BLaER1 treated with 17β-estradiol and CSF1 and Interleukin-3, amounts not matched to agents 10 nM and 100 nM (cell line): Measurements from ENCODE around the gene GCHFR.
A peak's percentile ranks its signal among the peaks of the same experiment; 100 is the strongest.

Source experiments
- H3K27ac ChIP-seq, 11 experiments: shearing (Covaris generic); formaldehyde crosslinking; 2 replicates each; pipeline ENCODE4 v1.8.1; 2022
- H3K27me3 ChIP-seq, 11 experiments: shearing (Covaris generic); formaldehyde crosslinking; 2 replicates each; pipeline ENCODE4 v1.8.1; 2022
- H3K36me3 ChIP-seq, 11 experiments: shearing (Covaris generic); formaldehyde crosslinking; 2 replicates each; pipeline ENCODE4 v1.8.1; 2022
- H3K4me1 ChIP-seq, 10 experiments: shearing (Covaris generic); formaldehyde crosslinking; 2 replicates each; pipeline ENCODE4 v1.8.1; 2022
- H3K4me2 ChIP-seq, 11 experiments: shearing (Covaris generic); formaldehyde crosslinking; 2 replicates each; pipeline ENCODE4 v1.8.1; 2022
- H3K4me3 ChIP-seq, 10 experiments: shearing (Covaris generic); formaldehyde crosslinking; 2 replicates each; pipeline ENCODE4 v1.8.1; 2022
- H3K9ac ChIP-seq, 11 experiments: shearing (Covaris generic); formaldehyde crosslinking; 2 replicates each; pipeline ENCODE4 v1.8.1; 2022
- H3K9me3 ChIP-seq, 11 experiments: shearing (Covaris generic); formaldehyde crosslinking; replicated peaks in 1 of 11; 2 replicates each; pipeline ENCODE4 v1.8.1; 2022
- H4K20me1 ChIP-seq, 11 experiments: shearing (Covaris generic); formaldehyde crosslinking; 2 replicates each; pipeline ENCODE4 v1.8.1; 2022
- Cebpa-rat ChIP-seq, 11 experiments: shearing (Covaris generic); IDR thresholded peaks; 2 replicates each; pipeline ENCODE4 v1.8.1; 2022

The GCHFR gene

GRCh38 chr15:40768521-40769273 is 4.8 kb downstream of the GCHFR start:
- H3K9ac ChIP-seq = peak overlapping the region; percentile 11 to 87 (median 64); a peak in 21 of 22 replicates
- no peak for TF ChIP-seq Cebpa-rat (IDR thresholded peaks at IDR 0.05)
- H3K9me3 ChIP-seq = no peaks in the 10 kb centered on the region
- peak overlapping the region in 8 of 10 experiments; percentile 37 to 55 (median 42); a peak in 16 of 20 replicates for H3K4me3 ChIP-seq
- peaks cover 4 to 28% (median 10%) of the 10 kb centered on the region in 11 experiments; a peak in 20 of 22 replicates for H3K36me3 ChIP-seq
- H3K27me3 ChIP-seq = peaks cover 0 to 13% (median 4%) of the 10 kb centered on the region in 11 experiments; a peak in 7 of 22 replicates
- peaks cover 87 to 100% (median 98%) of the 10 kb centered on the region in 10 experiments for H3K4me1 ChIP-seq
- H4K20me1 ChIP-seq = peaks cover 10 to 86% (median 52%) of the 10 kb centered on the region in 11 experiments; a peak in 16 of 22 replicates
- peak overlapping the region; percentile 90 to 100 (median 99) for H3K4me2 ChIP-seq
- peak overlapping the region in 9 of 11 experiments; percentile 47 to 97 (median 69); a peak in 19 of 22 replicates for H3K27ac ChIP-seq

- Histone ChIP-seq H3K27me3 (peaks cover 0 to 5% (median 0%) of the 10 kb centered on the region in 11 experiments; a peak in 4 of 22 replicates), H3K9ac (peak within 1 kb of the TSS; percentile 11 to 87 (median 64); a peak in 21 of 22 replicates), H4K20me1 (peaks cover 10 to 94% (median 52%) of the 10 kb centered on the region in 11 experiments; a peak in 16 of 22 replicates), H3K4me2 (peak within 1 kb of the TSS; percentile 90 to 100 (median 99)), H3K4me1 (peaks cover 83 to 98% (median 91%) of the 10 kb centered on the region in 10 experiments), H3K27ac (peak within 1 kb of the TSS in 10 of 11 experiments; percentile 3 to 97 (median 68); a peak in 20 of 22 replicates), H3K9me3 (no peaks in the 10 kb centered on the region), H3K36me3 (peaks cover 11 to 37% (median 18%) of the 10 kb centered on the region in 11 experiments; a peak in 20 of 22 replicates), H3K4me3 (peak within 1 kb of the TSS in 9 of 10 experiments; percentile 9 to 55 (median 42); a peak in 16 of 20 replicates)
- TF ChIP-seq Cebpa-rat (IDR thresholded peaks at IDR 0.05) = peak in 4 of 11 experiments; percentile 58 to 93 (median 72); a peak in 8 of 22 replicates
These were observed 5.6 kb downstream of the GCHFR start, which contains the start of gene C15orf62 for GRCh38 chr15:40769274-40770146. C15orf62 (plus strand) TSS chr15:40769980; CDS start chr15:40770496, 516 bp downstream.

GRCh38 chr15:40770147-40770721 is 6.4 kb downstream of the GCHFR start:
- H3K4me2 ChIP-seq = peak overlapping the region; percentile 90 to 100 (median 99)
- no peaks in the 10 kb centered on the region for H3K27me3 ChIP-seq
- H3K9ac ChIP-seq = peak overlapping the region; percentile 11 to 87 (median 64); a peak in 19 of 22 replicates
- H3K4me1 ChIP-seq = peaks cover 76 to 98% (median 87%) of the 10 kb centered on the region in 10 experiments
- H3K9me3 ChIP-seq = no peaks in the 10 kb centered on the region
- H3K27ac ChIP-seq = peak overlapping the region in 10 of 11 experiments; percentile 3 to 97 (median 68); a peak in 19 of 22 replicates
- TF ChIP-seq Cebpa-rat (IDR thresholded peaks at IDR 0.05) = no peak
- peaks cover 18 to 44% (median 26%) of the 10 kb centered on the region in 11 experiments; a peak in 21 of 22 replicates for H3K36me3 ChIP-seq
- H4K20me1 ChIP-seq = peaks cover 10 to 97% (median 52%) of the 10 kb centered on the region in 11 experiments; a peak in 16 of 22 replicates
- H3K4me3 ChIP-seq = peak overlapping the region in 9 of 10 experiments; percentile 9 to 55 (median 41); a peak in 13 of 20 replicates

GRCh38 chr15:40771242-40771641 is 7.4 kb downstream of the GCHFR start:
- Histone ChIP-seq H3K27me3 (no peaks in the 10 kb centered on the region), H3K36me3 (peaks cover 28 to 54% (median 36%) of the 10 kb centered on the region in 11 experiments; a peak in 21 of 22 replicates), H3K4me2 (peak overlapping the region; percentile 90 to 100 (median 99)), H3K9ac (peak overlapping the region in 7 of 11 experiments; percentile 18 to 87 (median 79); a peak in 10 of 22 replicates), H3K4me1 (peaks cover 66 to 98% (median 85%) of the 10 kb centered on the region in 10 experiments), H4K20me1 (peaks cover 6 to 97% (median 52%) of the 10 kb centered on the region in 11 experiments; a peak in 16 of 22 replicates), H3K4me3 (peak overlapping the region in 3 of 10 experiments; percentile 36 to 54 (median 54); a peak in 4 of 20 replicates), H3K27ac (peak overlapping the region in 5 of 11 experiments; percentile 65 to 97 (median 92); a peak in 9 of 22 replicates), H3K9me3 (no peaks in the 10 kb centered on the region)
- no peak for TF ChIP-seq Cebpa-rat (IDR thresholded peaks at IDR 0.05)

- H3K36me3 ChIP-seq = peaks cover 34 to 59% (median 41%) of the 10 kb centered on the region in 11 experiments; a peak in 21 of 22 replicates
- H3K4me3 ChIP-seq = 0 out of 20 replicates have a peak overlapping the region, but pooled peaks of 1 of the 10 experiments have one; percentile 10
- no peaks in the 10 kb centered on the region for H3K9me3 ChIP-seq
- H3K27ac ChIP-seq = peak overlapping the region in 4 of 11 experiments; percentile 37 to 97 (median 92); a peak in 6 of 22 replicates
- H3K9ac ChIP-seq = peak overlapping the region in 5 of 11 experiments; percentile 21 to 87 (median 56); a peak in 8 of 22 replicates
- peak overlapping the region; percentile 90 to 100 (median 99) for H3K4me2 ChIP-seq
- H4K20me1 ChIP-seq = peaks cover 5 to 90% (median 51%) of the 10 kb centered on the region in 11 experiments; a peak in 16 of 22 replicates
- peaks cover 73 to 98% (median 85%) of the 10 kb centered on the region in 10 experiments for H3K4me1 ChIP-seq
- TF ChIP-seq Cebpa-rat (IDR thresholded peaks at IDR 0.05) = no peak
- H3K27me3 ChIP-seq = no peaks in the 10 kb centered on the region
These were observed 8.1 kb downstream of the GCHFR start for GRCh38 chr15:40772014-40772413.

- peaks cover 5 to 75% (median 36%) of the 10 kb centered on the region in 11 experiments; a peak in 16 of 22 replicates for H4K20me1 ChIP-seq
- H3K36me3 ChIP-seq = peaks cover 44 to 68% (median 55%) of the 10 kb centered on the region in 11 experiments
- H3K9ac ChIP-seq = no peak overlapping the region
- H3K27me3 ChIP-seq = no peaks in the 10 kb centered on the region
- no peak for TF ChIP-seq Cebpa-rat (IDR thresholded peaks at IDR 0.05)
- no peak overlapping the region; a peak in 1 of 22 replicates for H3K27ac ChIP-seq
- H3K4me2 ChIP-seq = peak overlapping the region in 9 of 11 experiments; percentile 38 to 100 (median 99); a peak in 12 of 22 replicates
- no peaks in the 10 kb centered on the region for H3K9me3 ChIP-seq
- H3K4me1 ChIP-seq = peaks cover 63 to 86% (median 73%) of the 10 kb centered on the region in 10 experiments
- H3K4me3 ChIP-seq = no peak overlapping the region
These were observed 9.6 kb downstream of the GCHFR start for GRCh38 chr15:40773496-40773895.

GRCh38 chr15:40773902-40774301 is 10.0 kb downstream of the GCHFR start:
- Histone ChIP-seq H3K4me2 (no peak overlapping the region), H3K36me3 (peaks cover 48 to 72% (median 59%) of the 10 kb centered on the region in 11 experiments), H3K9me3 (no peaks in the 10 kb centered on the region), H3K9ac (no peak overlapping the region), H3K4me1 (peaks cover 59 to 82% (median 69%) of the 10 kb centered on the region in 10 experiments), H3K4me3 (no peak overlapping the region), H4K20me1 (peaks cover 5 to 74% (median 32%) of the 10 kb centered on the region in 11 experiments; a peak in 16 of 22 replicates), H3K27ac (no peak overlapping the region; a peak in 1 of 22 replicates), H3K27me3 (no peaks in the 10 kb centered on the region)
- TF ChIP-seq Cebpa-rat (IDR thresholded peaks at IDR 0.05) = no peak
